Stromal cell of bone marrow (primary cell): ENCODE measurements around the gene CKMT2.
A peak's percentile ranks its signal among the peaks of the same experiment; 100 is the strongest.

ENCODE experiments used
- DNase-seq: peaks from one replicate; pipeline ENCODE4 v3.0.0-alpha.2; 2012; ENCODE audit warnings: low read depth

CKMT2 gene

DNA sequence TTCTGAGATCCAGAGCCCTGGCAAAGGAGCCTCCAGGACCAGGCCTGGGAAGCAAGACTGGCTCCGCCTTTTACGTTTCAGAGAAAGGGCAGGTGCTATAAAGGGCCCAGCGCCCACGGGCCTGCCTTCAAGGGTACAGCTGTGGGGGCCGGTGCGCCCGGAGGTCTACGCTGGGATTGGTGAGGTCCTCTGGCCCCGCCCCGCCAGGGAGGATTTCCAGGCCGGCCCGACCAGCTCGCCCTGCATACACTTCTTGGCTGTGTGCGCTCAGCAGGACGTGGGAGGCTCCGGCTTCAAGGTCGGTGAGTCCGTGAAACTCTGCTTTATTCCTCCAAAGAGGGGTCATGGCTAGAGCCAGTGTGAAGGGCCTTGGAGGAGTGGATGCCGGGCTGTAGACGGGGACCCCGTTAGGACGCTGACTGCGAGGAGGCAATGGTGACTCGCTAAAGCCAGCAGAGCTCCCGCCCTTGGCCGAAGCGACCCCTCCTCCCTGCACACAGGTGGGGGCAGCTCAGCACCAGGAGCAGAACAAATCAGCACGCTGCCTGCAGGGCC is at the start of gene CKMT2:
Gene CKMT2 (plus strand): TSS at position 243 of the 555 bp plus-strand sequence. CDS start 17,811 bp downstream, outside the sequence.
- no peak for DNase-seq

DNA sequence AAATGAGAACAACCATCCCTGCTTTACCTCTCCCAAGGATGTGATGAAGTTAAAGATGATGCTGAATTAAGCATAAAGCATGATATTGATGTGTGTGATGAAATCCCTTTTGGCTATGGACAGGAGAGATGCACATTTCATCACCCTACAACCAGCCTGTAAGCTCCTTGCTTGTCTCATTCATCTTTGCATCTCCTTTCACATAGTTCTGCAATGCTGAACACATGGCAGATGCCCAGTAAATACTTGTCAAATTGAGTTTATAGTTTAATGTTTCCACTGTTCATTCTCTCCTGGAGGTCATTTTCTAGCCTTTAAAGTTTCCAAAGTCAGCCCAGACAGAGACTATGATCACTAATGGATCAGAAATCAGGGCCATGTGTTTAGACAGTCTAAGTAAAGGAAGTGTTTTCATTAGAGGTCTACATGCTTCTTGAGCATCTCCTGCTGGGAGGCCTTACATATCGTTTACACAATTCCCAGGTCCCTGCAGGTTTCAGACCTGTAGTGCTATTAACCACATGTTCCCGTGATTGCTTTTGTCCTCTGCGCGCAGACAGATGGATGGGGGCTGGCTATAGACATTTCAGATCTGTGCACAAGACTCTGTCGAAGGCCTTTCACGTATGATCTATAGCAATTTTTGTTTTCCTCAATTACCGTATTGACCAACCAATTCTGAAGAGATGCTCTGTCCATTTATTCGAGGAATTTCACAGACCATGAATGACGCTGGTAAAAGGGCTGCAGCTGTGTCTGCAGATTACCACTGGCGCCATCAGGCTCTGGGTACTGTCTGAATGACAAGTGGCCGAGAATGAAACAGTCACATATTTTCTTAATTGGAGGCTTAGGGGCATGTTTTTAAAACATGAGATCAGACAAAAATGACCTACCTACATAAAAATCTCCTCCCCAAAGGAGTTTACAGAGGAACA is 49.0 kb upstream of the CKMT2 start:
- DNase-seq, result no peak

GRCh38 chr5:81184749-81185110 is 48.4 kb upstream of the CKMT2 start:
- DNase-seq, result no peak

DNA sequence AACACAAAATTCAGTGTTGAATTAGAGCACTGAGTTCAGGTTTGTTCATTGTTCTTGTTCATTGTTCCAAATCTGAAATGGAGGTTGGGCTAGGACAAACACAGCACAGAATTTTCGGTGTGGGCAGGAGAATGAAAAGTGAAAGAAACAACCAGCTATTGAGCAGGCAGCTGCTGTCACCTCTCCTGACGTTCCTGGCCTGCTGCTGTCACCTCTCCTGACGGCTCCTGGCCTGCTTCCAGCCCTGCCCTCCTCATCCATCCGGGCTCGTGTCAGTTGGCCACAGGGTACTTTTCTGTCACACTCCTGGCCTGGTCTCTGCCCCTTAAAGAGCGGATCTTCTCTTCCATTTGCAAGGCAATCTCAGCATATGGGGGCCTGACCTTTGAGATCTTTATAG is 45.2 kb upstream of the CKMT2 start:
- no peak for DNase-seq

- no peak for DNase-seq
Observed at GRCh38 chr5:81188962-81189361, 44.2 kb upstream of the CKMT2 start.

- DNase-seq, result no peak
Observed at GRCh38 chr5:81189875-81190498, 43.1 kb upstream of the CKMT2 start.

- no peak for DNase-seq
Observed at GRCh38 chr5:81191726-81192372, 41.3 kb upstream of the CKMT2 start.

- no peak for DNase-seq
Observed at GRCh38 chr5:81192373-81192750, 40.8 kb upstream of the CKMT2 start.

GRCh38 chr5:81194633-81195334 is 38.3 kb upstream of the CKMT2 start:
- DNase-seq, result peak; percentile 47

DNA sequence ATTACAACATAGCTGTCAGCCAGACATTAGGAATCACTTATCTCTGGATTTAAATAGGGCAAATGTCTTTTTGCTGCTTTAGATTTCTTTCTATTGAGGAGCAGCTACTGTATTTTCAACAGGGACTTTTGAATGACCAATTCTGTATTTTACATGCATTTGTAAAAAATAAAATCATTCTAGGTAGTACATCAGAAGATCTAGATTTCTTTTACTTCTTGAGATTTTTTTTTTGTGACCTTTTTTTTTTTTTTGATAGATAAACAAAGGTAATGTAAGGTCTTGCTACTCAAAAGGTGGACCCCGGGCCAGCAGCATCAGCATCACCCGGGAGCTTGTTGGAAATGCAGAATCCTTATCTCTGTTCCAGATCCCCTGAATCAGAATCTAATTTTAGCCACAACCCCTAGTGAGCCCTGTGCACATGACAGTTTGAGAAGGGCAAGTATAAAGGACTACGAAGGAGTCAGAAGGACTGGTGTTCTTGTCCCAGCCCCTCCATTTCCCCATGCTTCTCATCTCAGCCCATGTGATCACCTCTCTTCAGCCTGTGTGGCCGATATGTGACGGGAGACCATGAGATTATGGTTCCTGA is 37.7 kb upstream of the CKMT2 start:
- no peak for DNase-seq

DNA sequence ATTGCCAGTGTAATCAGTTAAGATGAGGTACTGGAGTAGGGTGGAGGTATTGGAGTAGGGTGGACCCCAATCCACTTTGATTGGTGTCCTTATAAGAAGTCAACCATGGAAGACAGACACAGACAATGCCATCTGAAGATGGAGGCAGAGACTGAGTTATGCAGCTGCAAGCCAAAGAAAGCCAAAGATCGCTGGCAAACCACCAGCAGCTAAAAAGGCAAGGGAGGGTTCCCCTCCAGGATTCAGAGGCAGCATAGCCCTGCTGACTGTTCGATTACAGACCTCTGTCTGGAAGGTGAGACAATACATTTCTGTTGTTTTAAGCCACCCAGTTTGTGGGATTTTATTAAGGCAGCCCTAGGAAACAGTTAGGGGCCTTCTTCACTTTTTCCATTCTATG is 30.5 kb upstream of the CKMT2 start:
- DNase-seq, result peak; percentile 27

DNA sequence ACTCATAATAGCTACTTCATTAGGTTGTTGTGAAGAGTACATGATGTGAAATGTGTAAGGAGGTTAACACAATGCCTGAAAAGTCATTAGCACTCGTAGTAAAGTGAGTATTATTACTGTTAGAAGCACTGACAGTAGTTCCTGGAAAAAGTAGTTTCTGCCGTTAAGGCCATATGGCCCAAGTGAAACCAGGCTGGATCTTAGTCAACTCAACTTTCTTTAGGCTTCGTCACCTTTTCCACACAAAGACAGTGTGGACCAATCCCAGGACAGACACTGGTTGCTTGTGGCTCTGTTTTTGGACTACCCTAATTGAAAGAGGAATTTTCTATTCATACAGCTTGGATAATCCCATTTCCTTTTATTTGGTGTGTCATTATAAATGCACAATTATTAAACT is 29.4 kb upstream of the CKMT2 start:
- no peak for DNase-seq

DNA sequence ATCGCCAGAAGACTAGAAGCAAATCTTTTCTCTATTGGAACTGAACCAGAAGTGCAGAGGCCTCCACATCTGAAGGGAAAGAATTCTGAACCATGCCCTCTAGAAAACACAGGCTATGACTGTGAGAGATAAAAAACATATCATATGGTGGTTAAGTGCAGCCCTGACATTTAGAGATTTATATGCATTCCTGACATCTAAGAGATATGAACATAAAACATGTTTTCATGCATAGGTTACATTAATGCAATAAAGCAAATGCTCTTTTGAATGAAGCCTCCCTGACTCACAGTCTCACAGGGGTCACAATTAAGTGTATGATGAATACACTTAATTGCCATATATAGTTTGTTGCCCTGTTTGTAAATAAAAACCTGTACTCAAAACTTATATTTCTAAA is 28.9 kb upstream of the CKMT2 start:
- no peak for DNase-seq

GRCh38 chr5:81205058-81205457 is 28.1 kb upstream of the CKMT2 start:
- DNase-seq, result no peak

- peak; percentile 2 for DNase-seq
Observed at GRCh38 chr5:81207009-81207408, 26.1 kb upstream of the CKMT2 start.

DNA sequence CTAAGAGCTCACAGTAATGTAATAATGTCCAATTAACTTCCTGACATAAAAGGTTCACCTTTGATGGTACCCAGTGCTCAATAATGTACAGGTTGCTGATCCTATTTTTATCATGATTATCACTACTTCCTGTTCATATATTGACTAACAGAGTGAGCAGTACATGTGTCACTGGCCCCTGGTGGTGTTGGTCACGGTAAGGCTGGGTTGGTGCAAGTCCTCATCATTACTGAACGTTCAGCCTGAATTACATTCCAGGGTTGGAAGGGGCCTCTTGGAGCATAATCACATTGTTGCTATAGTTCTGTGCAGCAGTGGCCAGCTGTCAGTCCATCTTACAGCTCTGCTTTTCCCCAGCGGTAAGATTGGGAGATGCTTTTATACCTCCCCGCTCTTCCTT is 24.2 kb upstream of the CKMT2 start:
- DNase-seq, result no peak

DNA sequence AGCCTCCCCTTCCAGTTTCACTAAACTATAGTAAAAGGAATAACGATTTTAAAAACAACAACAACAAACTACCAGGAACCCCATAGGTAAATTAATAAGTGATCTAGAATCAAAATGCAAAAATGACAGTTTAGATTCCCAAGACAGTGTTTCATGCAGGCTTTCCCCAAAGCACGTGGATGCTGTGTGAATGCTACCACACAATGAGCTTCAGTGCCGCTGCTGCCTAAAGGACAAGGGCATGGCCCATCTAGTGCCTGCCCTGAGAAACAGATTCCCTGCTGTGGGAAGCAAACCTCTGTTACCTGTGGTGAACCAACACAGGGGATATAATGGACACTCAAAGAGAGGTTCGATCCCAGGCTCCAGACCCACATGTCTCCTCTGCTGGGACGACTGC is 23.7 kb upstream of the CKMT2 start:
- DNase-seq, result no peak

DNA sequence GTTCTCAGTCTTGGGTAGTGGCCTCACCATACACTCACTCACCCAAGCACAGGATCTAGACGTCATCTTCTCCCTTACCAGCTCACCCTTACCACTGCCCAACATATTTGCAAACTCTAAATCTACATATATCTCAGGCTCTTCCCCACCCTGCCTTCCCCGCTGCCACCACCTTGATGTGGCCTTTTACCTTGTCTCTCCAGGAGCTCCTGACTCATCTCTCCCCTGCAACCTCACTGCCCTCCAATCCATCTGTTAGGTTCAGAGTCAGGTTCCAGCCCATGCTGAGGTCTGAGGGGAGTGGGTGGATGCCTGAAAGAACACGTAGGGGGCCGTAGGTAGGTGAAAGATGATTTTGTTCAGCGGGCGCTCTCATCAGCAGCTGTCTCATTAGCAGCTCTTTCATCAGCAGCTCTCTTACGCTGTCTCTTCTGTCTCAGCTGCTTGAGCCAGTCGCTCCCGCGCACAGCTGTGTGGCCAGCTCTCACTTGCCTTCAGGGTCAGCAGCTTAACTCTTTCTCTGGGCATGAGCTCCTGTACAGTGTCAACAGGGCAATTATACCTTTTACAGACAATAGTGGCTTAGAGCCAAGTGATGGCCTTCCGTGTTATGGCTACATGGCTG is 23.1 kb upstream of the CKMT2 start:
- DNase-seq, result no peak

GRCh38 chr5:81212211-81212751 is 20.8 kb upstream of the CKMT2 start:
- DNase-seq, result no peak

DNA sequence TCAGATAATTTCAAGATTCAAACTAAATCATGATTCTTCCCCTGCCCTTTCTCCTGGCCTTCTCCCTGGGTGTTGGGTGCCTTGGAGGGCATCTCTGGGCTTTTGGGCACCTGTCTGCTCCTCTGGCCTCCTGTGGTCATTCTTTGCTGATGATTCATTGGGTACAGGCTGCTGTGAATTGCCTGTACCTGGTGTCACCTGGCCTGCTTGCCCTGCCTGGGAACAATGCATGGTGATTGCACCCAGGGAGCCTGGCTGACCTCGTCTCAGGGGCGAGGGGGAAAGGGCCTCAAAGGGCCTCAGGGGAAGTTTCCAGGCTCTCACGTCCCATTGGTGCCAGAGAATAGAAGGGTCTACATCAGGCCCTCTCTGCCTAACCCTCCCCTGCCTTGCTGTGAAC is 20.1 kb upstream of the CKMT2 start:
- DNase-seq, result no peak

GRCh38 chr5:81214848-81215247 is 18.3 kb upstream of the CKMT2 start:
- DNase-seq, result no peak
